NCI-H2107 (cell line): Measurements from ENCODE around the gene TMEM212.
"Not testable (repeated sequence)": the region's sequence is repeated elsewhere in the genome, so short reads cannot be mapped to it uniquely, and the experiment has no call there.

Source experiments
- DNase-seq: peaks from one replicate; lab custom pipeline; 2025; lab: John Stamatoyannopoulos, UW

The TMEM212 gene

DNA sequence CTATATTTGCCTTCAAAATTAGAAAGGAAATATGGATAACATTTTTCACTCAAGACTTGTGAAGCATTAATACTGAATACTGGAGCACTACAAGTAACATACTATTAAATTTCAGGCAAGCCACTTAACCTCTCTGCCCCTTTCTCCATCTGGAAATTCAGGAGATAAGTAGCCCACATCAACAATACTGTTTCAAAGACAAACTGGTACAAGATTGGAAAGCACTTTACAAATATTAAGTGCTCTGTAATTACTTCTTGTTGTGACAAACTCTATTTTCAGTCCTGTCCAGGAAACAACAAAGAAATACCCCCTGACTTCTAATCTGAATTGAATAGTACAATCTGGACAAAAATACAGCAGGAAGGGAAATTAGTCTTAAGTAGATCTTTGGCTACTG is 49.3 kb downstream of the TMEM212 start:
- DNase-seq: no peak

- no peak for DNase-seq
These were observed 52.1 kb downstream of the TMEM212 start for GRCh38 chr3:171895291-171895690.

- DNase-seq: no peak
These were observed 52.8 kb downstream of the TMEM212 start for GRCh38 chr3:171895900-171896299.

- no peak for DNase-seq
These were observed 53.2 kb downstream of the TMEM212 start for GRCh38 chr3:171896316-171896715.

- no peak for DNase-seq
These were observed 55.0 kb downstream of the TMEM212 start for GRCh38 chr3:171898192-171898591.

GRCh38 chr3:171900446-171900845 is 57.3 kb downstream of the TMEM212 start:
- DNase-seq: no peak

GRCh38 chr3:171901615-171902312 is 58.6 kb downstream of the TMEM212 start:
- no peak for DNase-seq

DNA sequence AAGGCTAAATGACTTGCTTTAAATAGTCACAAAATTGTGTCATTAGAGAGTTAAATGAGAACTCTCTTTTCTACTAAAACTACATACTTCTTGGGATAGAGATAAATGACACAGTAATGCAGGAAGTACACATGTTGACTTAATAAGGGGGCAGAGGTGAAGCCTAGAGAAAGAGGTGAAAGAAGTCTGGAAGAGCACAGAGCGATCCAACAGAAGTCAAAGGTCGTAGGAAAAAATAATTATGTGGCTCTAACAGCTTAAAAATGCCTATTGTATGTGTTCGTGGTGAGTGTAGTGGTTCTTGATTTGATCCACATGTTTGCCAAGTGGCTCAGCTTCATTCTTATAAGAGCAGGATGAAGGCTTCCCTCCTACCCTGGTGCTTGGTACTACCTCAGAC is 61.7 kb downstream of the TMEM212 start:
- no peak for DNase-seq

DNA sequence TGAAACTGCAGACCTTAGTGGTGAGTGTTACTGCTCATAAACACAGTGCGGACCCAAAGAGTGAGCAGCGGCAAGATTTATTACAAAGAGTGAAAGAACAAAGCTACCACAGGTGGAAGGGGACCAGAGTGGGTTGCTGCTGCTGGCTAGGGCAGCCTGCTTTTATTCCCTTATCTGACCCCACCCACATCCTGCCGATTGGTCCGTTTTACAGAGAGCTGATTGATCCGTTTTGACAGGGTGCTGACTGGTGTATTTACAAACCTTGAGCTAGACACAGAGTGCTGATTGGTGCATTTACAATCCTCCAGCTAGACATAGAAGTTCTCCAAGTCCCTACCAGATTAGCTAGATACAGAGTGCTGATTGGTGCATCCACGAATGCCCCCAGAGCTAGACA is 63.4 kb downstream of the TMEM212 start:
- DNase-seq: not testable (repeated sequence)

DNA sequence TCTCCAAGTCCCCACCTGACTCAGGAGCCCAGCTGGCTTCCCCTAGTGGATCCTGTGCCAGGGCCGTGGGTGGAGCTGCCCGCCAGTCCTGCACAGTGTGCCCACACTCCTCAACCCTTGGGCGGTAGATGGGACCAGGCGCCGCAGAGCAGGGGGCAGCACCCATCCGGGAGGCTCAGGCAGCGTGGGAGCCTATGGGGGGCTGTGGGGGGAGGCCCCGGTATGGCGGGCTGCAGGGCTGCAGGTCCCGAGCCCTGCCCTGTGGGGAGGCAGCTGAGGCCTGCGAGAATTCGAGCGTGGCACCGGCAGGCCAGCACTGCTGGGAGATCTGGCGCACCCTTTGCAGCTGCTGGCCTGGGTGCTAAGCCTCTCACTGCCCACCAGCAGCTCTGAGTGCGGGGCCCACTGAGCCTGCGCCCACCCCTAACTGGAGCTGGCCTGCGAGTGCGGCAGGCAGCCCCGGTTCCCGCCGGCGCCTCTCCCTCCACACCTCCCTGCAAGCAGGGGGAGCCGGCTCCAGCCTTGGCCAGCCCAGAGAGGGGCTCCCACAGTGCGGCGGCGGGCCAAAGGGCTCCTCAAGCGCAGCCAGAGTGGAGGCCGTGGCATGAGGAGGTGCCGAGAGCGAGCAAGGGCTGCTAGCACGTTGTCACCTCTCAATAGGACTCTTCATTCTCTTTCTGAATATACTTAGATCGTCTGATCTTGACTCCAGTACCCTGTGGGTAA is 64.0 kb downstream of the TMEM212 start:
- DNase-seq: no peak

DNA sequence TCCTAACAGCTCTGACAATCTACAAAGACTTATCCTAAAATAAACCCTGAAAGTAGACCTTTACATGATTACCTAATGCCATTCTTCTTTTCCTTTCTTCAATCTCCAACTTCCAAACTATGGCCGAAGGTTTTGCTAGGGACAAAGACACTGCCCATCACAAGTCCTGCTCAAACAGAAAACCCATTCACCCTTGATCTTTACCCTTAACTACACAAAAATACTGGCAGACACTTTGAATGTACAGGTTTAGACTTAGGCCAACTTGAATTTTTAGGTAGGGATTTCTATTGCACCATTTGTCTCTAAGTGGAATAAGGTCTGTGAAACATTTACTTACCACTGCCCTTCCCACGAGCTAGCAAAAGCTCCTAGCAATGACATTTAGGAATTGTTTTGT is 64.6 kb downstream of the TMEM212 start:
- no peak for DNase-seq

DNA sequence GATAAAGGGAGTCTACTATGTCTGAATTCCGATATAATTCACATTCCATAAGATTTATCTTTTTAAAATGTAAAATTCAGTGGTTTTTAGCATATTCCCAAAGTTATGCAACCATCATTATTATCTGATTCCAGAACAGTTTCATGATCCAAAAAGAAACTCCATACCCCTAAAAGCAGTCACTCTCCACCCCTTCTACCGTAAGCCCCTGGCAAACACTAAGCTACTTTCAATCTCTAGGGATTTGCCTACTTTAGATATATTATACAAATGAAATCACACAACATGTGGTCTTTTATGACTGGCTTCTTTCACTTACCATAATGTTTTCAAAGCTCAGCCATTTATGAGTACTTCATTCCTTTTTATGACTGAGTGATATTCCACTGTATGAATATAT is 65.6 kb downstream of the TMEM212 start:
- DNase-seq: no peak
